H1 (cell line): ENCODE data around the gene CFLAR.

Experiments
- ATF3 ChIP-seq: IDR thresholded peaks from 2 replicates; pipeline ENCODE4 v1.6.1; 2011; ENCODE audit warnings: low read depth, mild to moderate bottlenecking, low read length; ENCODE audit not compliant: insufficient read depth
- CTCF ChIP-seq, 3 experiments: IDR thresholded peaks; 1 replicate in 2 of 3; 2 replicates in 1 of 3; pipeline versions ENCODE4 v1.5.1 to v1.6.1; 2011; ENCODE audit warnings: low read length in 3 of 3, mild to moderate bottlenecking in 3 of 3, inconsistent platforms in 2 of 3, low read depth in 1 of 3, moderate library complexity in 1 of 3; ENCODE audit not compliant: insufficient read depth in 1 of 3; ENCODE audit errors: control extremely low read depth in 1 of 3
- EZH2 ChIP-seq: fragments of 200-600 bp; sonication (generic); IDR thresholded peaks from 2 replicates; pipeline ENCODE4 v1.7.1; 2012; ENCODE audit warnings: low read depth, mild to moderate bottlenecking, moderate library complexity, low read length, inconsistent platforms; ENCODE audit not compliant: severe bottlenecking
- GABPA ChIP-seq: IDR thresholded peaks from 2 replicates; pipeline ENCODE4 v1.6.1; 2011; ENCODE audit warnings: mild to moderate bottlenecking, low read length, moderate library complexity, borderline replicate concordance; ENCODE audit not compliant: insufficient read depth
- GTF2F1 ChIP-seq: IDR thresholded peaks from 2 replicates; pipeline ENCODE4 v1.6.1; 2012; ENCODE audit warnings: low read depth, low read length, improper control_type of control experiment, borderline replicate concordance
- JUN ChIP-seq: IDR thresholded peaks from 2 replicates; pipeline ENCODE4 v1.6.1; 2011; ENCODE audit warnings: low read depth, mild to moderate bottlenecking, improper control_type of control experiment, low read length
- KDM5A ChIP-seq: fragments of 200-600 bp; IDR thresholded peaks from 2 replicates; pipeline ENCODE4 v1.7.1; 2012; ENCODE audit warnings: mild to moderate bottlenecking, low read length, inconsistent platforms, mixed read lengths
- POLR2A ChIP-seq, 2 experiments: IDR thresholded peaks; 1 replicate in 1 of 2; 2 replicates in 1 of 2; pipeline ENCODE4 v1.6.1; 2011; ENCODE audit warnings: low read depth in 2 of 2, low read length in 2 of 2, mild to moderate bottlenecking in 2 of 2; ENCODE audit errors: control extremely low read depth in 1 of 2
- RAD21 ChIP-seq, 2 experiments: IDR thresholded peaks in 1 of 2; conservative IDR thresholded peaks in 1 of 2; 2 replicates each; pipeline ENCODE4 v1.6.1; 2011; ENCODE audit warnings: low read depth in 2 of 2, low read length in 2 of 2, improper control_type of control experiment in 1 of 2, inconsistent platforms in 1 of 2, mild to moderate bottlenecking in 1 of 2, moderate library complexity in 1 of 2
- SP2 ChIP-seq: IDR thresholded peaks from 2 replicates; pipeline ENCODE4 v1.6.1; 2012; ENCODE audit warnings: mild to moderate bottlenecking, low read length, inconsistent platforms
- TBP ChIP-seq: IDR thresholded peaks from 2 replicates; pipeline ENCODE4 v1.6.1; 2011; ENCODE audit warnings: low read depth, low read length, improper control_type of control experiment
- USF2 ChIP-seq: IDR thresholded peaks from 2 replicates; pipeline ENCODE4 v1.6.1; 2011; ENCODE audit warnings: low read length, improper control_type of control experiment

- TF ChIP-seq ATF3 (no peak), POLR2A (IDR thresholded peaks at IDR 0.05; ENCODE audit: control extremely low read depth in 1 of 2, low read depth in 2 of 2, low read length in 2 of 2) (no peak), GABPA (no peak), TBP (no peak), CTCF (IDR thresholded peaks at IDR 0.05; ENCODE audit: control extremely low read depth in 1 of 3, insufficient read depth in 1 of 3, low read depth in 1 of 3, low read length in 3 of 3) (no peak), GTF2F1 (no peak), EZH2 (no peak), KDM5A (no peak), USF2 (no peak), SP2 (no peak), RAD21 (IDR thresholded peaks at IDR 0.05 in 1 of 2, conservative IDR thresholded peaks at IDR 0.05 in 1 of 2; ENCODE audit: low read depth in 2 of 2, low read length in 2 of 2) (no peak), JUN (no peak)
Measured at GRCh38 chr2:201072201-201072530, 43.8 kb upstream of the CFLAR start.
